Measurements from ENCODE around the gene ST3GAL5.
A peak's percentile ranks its signal among the peaks of the same experiment; 100 is the strongest.
"Not testable (repeated sequence)": the region's sequence is repeated elsewhere in the genome, so short reads cannot be mapped to it uniquely, and the experiment has no call there.

Gene ST3GAL5

GRCh38 chr2:85829394-85829793 lies 59.4 kb downstream of the ST3GAL5 start:
- DNase-seq = not testable (repeated sequence)

GRCh38 chr2:85828725-85829124 lies 60.1 kb downstream of the ST3GAL5 start:
- no peak for DNase-seq

- no peak for DNase-seq
Observed at GRCh38 chr2:85827879-85828569, 60.8 kb downstream of the ST3GAL5 start.

GRCh38 chr2:85826990-85827878 lies 61.6 kb downstream of the ST3GAL5 start:
- peak; percentile 22 for DNase-seq

- no peak for DNase-seq
Observed at GRCh38 chr2:85823951-85824350, 64.8 kb downstream of the ST3GAL5 start.

- DNase-seq = no peak
Observed at GRCh38 chr2:85822766-85823165, 66.0 kb downstream of the ST3GAL5 start.

- no peak for DNase-seq
Observed at GRCh38 chr2:85819811-85820510, 68.8 kb downstream of the ST3GAL5 start.

GRCh38 chr2:85814802-85815550 lies 73.8 kb downstream of the ST3GAL5 start:
- no peak for DNase-seq

GRCh38 chr2:85813982-85814801 lies 74.6 kb downstream of the ST3GAL5 start:
- peak; percentile 68 for DNase-seq

- no peak for DNase-seq
Observed at GRCh38 chr2:85813211-85813981, 75.4 kb downstream of the ST3GAL5 start.

GRCh38 chr2:85812094-85812735 lies 76.6 kb downstream of the ST3GAL5 start:
- DNase-seq = no peak

- no peak for DNase-seq
Observed at GRCh38 chr2:85811180-85812093, 77.4 kb downstream of the ST3GAL5 start.

GRCh38 chr2:85810371-85811179 lies 78.2 kb downstream of the ST3GAL5 start:
- no peak for DNase-seq

- no peak for DNase-seq
Observed at GRCh38 chr2:85807756-85808155, 81.0 kb downstream of the ST3GAL5 start.

GRCh38 chr2:85806358-85807118 lies 82.3 kb downstream of the ST3GAL5 start:
- DNase-seq = peak; percentile 59

- DNase-seq = no peak
Observed at GRCh38 chr2:85804583-85804982, 84.2 kb downstream of the ST3GAL5 start.

GRCh38 chr2:85803704-85804425 lies 84.9 kb downstream of the ST3GAL5 start:
- no peak for DNase-seq
